ENCODE results near the gene SUPT4H1. TPM values are rescaled to one million over a fixed set of nuclear protein-coding genes. Genes with fewer than 3 reads are reported as not detected.

Gene SUPT4H1
- total RNA-seq (2014; rRNA removed; shearing (Covaris generic)) (82.2 and 87.0 TPM in 2 replicates), polyA plus RNA-seq (2016; fragmentation: Nextera tagmentation; extraction: Ambion mirVana) (73.9 and 83.7 TPM in 2 replicates)
- long read RNA-seq, transcript SUPT4H1-201 (5 exons, 1,489 nt): major isoform, 17 of 22 reads
- long read RNA-seq, partial matches to known transcripts: 0 of 22 reads
- long read RNA-seq, other reads (novel, unspliced or antisense): 1 of 22 reads

GRCh38 chr17:58351831-58352595, at the start of gene SUPT4H1:
Gene SUPT4H1, minus strand, starts transcription at chr17:58352201. Its CDS starts 66 bp downstream, at chr17:58352135.
- ATAC-seq (peak; percentile 94), DNase-seq (ENCODE audit: low spot score) (peak; percentile 96)
- Histone ChIP-seq H2AFZ (peak within 1 kb of the TSS; percentile 87), H3K79me2 (replicated peaks; ENCODE audit: insufficient read depth) (peaks cover 16% of the 10 kb centered on the region), H3K27me3 (ENCODE audit: insufficient read depth) (no peaks in the 10 kb centered on the region), H3K4me1 (ENCODE audit: insufficient read depth) (peaks cover 11% of the 10 kb centered on the region), H3K36me3 (ENCODE audit: insufficient read depth) (peaks cover 16% of the 10 kb centered on the region), H3K27ac (ENCODE audit: low read depth) (peak within 1 kb of the TSS; percentile 97), H3K9me2 (ENCODE audit: insufficient read depth) (no peaks in the 10 kb centered on the region), H3K4me2 (peak within 1 kb of the TSS; percentile 92), H4K20me1 (replicated peaks; ENCODE audit: insufficient read depth) (0 out of 2 replicates have a peak, but pooled peaks cover 5% of the 10 kb centered on the region), H3F3A (replicated peaks; ENCODE audit: low read depth) (0 out of 2 replicates have a peak, but pooled peaks cover 4% of the 10 kb centered on the region), H3K4me3 (peak within 1 kb of the TSS; percentile 100)
- Mint-ChIP-seq H3K27me3 (ENCODE audit: insufficient read depth, low read depth, poor library complexity) (peaks cover 10% of the 10 kb centered on the region), H3K4me3 (peak within 1 kb of the TSS; percentile 100), H3K4me1 (peaks cover 10% of the 10 kb centered on the region), H3K9me3 (no peaks in the 10 kb centered on the region), H3K36me3 (ENCODE audit: low read depth) (peaks cover 37% of the 10 kb centered on the region), H3K27ac (peak within 1 kb of the TSS; percentile 99)
- no peak for TF ChIP-seq REST (IDR thresholded peaks at IDR 0.05; ENCODE audit: unreplicated experiment)
- TF ChIP-seq JUNB (IDR thresholded peaks at IDR 0.05; ENCODE audit: unreplicated experiment): no peak
- TF ChIP-seq, protein P1, sequence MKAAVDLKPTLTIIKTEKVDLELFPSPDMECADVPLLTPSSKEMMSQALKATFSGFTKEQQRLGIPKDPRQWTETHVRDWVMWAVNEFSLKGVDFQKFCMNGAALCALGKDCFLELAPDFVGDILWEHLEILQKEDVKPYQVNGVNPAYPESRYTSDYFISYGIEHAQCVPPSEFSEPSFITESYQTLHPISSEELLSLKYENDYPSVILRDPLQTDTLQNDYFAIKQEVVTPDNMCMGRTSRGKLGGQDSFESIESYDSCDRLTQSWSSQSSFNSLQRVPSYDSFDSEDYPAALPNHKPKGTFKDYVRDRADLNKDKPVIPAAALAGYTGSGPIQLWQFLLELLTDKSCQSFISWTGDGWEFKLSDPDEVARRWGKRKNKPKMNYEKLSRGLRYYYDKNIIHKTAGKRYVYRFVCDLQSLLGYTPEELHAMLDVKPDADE (IDR thresholded peaks at IDR 0.05): peak; percentile 87
- no peak for TF ChIP-seq CTCF (conservative IDR thresholded peaks at IDR 0.05; ENCODE audit: low read depth in 2 of 2)
- peak; percentile 64 for TF ChIP-seq POLR2AphosphoS5 (IDR thresholded peaks at IDR 0.05; ENCODE audit: low read depth)
- TF ChIP-seq EZH2phosphoT487 (IDR thresholded peaks at IDR 0.05; ENCODE audit: unreplicated experiment): no peak
- peak; percentile 79 for TF ChIP-seq CREB1 (CRISPR knock-in tag; IDR thresholded peaks at IDR 0.05; ENCODE audit: low read depth)
- TF ChIP-seq ZNF331 (CRISPR knock-in tag; IDR thresholded peaks at IDR 0.05; ENCODE audit: low read depth): no peak
- TF ChIP-seq STAT1 (IDR thresholded peaks at IDR 0.05; ENCODE audit: unreplicated experiment): no peak
- no peak for TF ChIP-seq ZNF462 (CRISPR knock-in tag; IDR thresholded peaks at IDR 0.05)
- TF ChIP-seq ZNF114 (CRISPR knock-in tag; IDR thresholded peaks at IDR 0.05): no peak
- no peak for TF ChIP-seq EZH2 (IDR thresholded peaks at IDR 0.05; ENCODE audit: low read depth, unreplicated experiment)
- 0 out of 2 replicates have a peak, but pooled peaks have one; percentile 20 for TF ChIP-seq NANOG (IDR thresholded peaks at IDR 0.05; ENCODE audit: borderline replicate concordance)
